Measurements from ENCODE around the gene AQP7.

- TF ChIP-seq GATA2 (IDR thresholded peaks at IDR 0.05; ENCODE audit: low read depth, low read length) (no peak), GATA3 (IDR thresholded peaks at IDR 0.05; ENCODE audit: low read depth, low read length) (no peak)
Observed at GRCh38 chr9:33425128-33425533, 22.8 kb upstream of the AQP7 start.
